Measurements from ENCODE around the gene ANKRD12. TPM values are rescaled to one million over a fixed set of nuclear protein-coding genes. Genes with fewer than 3 reads are reported as not detected.

ANKRD12 gene
- total RNA-seq, 1 donor, result 66.2 TPM

- H3K4me3 ChIP-seq (ENCODE audit: low read depth, low read length), result no peak overlapping the region
- no peak for DNase-seq (ENCODE audit: low read depth)
- TF ChIP-seq, protein P1, sequence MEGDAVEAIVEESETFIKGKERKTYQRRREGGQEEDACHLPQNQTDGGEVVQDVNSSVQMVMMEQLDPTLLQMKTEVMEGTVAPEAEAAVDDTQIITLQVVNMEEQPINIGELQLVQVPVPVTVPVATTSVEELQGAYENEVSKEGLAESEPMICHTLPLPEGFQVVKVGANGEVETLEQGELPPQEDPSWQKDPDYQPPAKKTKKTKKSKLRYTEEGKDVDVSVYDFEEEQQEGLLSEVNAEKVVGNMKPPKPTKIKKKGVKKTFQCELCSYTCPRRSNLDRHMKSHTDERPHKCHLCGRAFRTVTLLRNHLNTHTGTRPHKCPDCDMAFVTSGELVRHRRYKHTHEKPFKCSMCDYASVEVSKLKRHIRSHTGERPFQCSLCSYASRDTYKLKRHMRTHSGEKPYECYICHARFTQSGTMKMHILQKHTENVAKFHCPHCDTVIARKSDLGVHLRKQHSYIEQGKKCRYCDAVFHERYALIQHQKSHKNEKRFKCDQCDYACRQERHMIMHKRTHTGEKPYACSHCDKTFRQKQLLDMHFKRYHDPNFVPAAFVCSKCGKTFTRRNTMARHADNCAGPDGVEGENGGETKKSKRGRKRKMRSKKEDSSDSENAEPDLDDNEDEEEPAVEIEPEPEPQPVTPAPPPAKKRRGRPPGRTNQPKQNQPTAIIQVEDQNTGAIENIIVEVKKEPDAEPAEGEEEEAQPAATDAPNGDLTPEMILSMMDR (IDR thresholded peaks at IDR 0.05; ENCODE audit: insufficient read depth, low read length), result no peak
These were observed 3.4 kb upstream of the ANKRD12 start for GRCh38 chr18:9133225-9133624.

GRCh38 chr18:9135081-9135911, 1.3 kb upstream of the ANKRD12 start:
- TF ChIP-seq, protein P1 (IDR thresholded peaks at IDR 0.05; ENCODE audit: insufficient read depth, low read length), result no peak

GRCh38 chr18:9135912-9136314, 668 bp upstream of the ANKRD12 start:
- TF ChIP-seq, protein P1 (IDR thresholded peaks at IDR 0.05; ENCODE audit: insufficient read depth, low read length), result no peak
- peak overlapping the region; percentile 82 for H3K4me3 ChIP-seq (ENCODE audit: low read depth, low read length)
- peak; percentile 28 for DNase-seq (ENCODE audit: low read depth)

More at GRCh38 chr18:9135081-9135911, 1.3 kb upstream of the ANKRD12 start:
- no peak for DNase-seq (ENCODE audit: low read depth)
- H3K4me3 ChIP-seq (ENCODE audit: low read depth, low read length), result peak overlapping the region; percentile 82

- peak overlapping the region; percentile 89 for H3K4me3 ChIP-seq (ENCODE audit: low read depth, low read length)
- peak; percentile 78 for DNase-seq (ENCODE audit: low read depth)
- TF ChIP-seq, protein P1 (IDR thresholded peaks at IDR 0.05; ENCODE audit: insufficient read depth, low read length), result no peak
These were observed 836 bp downstream of the ANKRD12 start for GRCh38 chr18:9137168-9138066.

GRCh38 chr18:9139400-9140039, 2.9 kb downstream of the ANKRD12 start:
- TF ChIP-seq, protein P1 (IDR thresholded peaks at IDR 0.05; ENCODE audit: insufficient read depth, low read length), result no peak
- DNase-seq (ENCODE audit: low read depth), result no peak
- peak overlapping the region; percentile 89 for H3K4me3 ChIP-seq (ENCODE audit: low read depth, low read length)

GRCh38 chr18:9140381-9140780, 3.8 kb downstream of the ANKRD12 start:
- DNase-seq (ENCODE audit: low read depth), result no peak
- TF ChIP-seq, protein P1 (IDR thresholded peaks at IDR 0.05; ENCODE audit: insufficient read depth, low read length), result no peak
- peak overlapping the region; percentile 89 for H3K4me3 ChIP-seq (ENCODE audit: low read depth, low read length)

Data from fibroblast of the aortic adventitia (primary cell).